Measurements from ENCODE around the gene TBC1D5. TPM values are rescaled to one million over a fixed set of nuclear protein-coding genes. Genes with fewer than 3 reads are reported as not detected.

The TBC1D5 gene
- total and polyA plus RNA-seq, 2 of the 4 experiments (the other 2 are of a cell fraction): 16.4 to 57.0 TPM

- intact Hi-C loops (cut with micrococcal nuclease): no loop called here
Measured at GRCh38 chr3:17775073-17775472, 32.6 kb upstream of the TBC1D5 start.

More at GRCh38 chr3:17775073-17775472, 32.6 kb upstream of the TBC1D5 start:
- H3K9me3 ChIP-seq (ENCODE audit: control insufficient read depth, insufficient read depth, low read length): no peaks in the 10 kb centered on the region
- ATAC-seq (ENCODE audit: low read depth) (no peak), DNase-seq (no peak)
- H3K27me3 ChIP-seq (ENCODE audit: control insufficient read depth, insufficient read depth, low read length): no peaks in the 10 kb centered on the region
- no peak overlapping the region for H4K5ac ChIP-seq (ENCODE audit: low read depth, low read length)
- no CpG with 5 or more reads among the region's 8 CpGs for WGBS, 2 experiments (ENCODE audit: extremely low coverage in 2 of 2, insufficient read length in 1 of 2)
- H2AFZ ChIP-seq (replicated peaks; ENCODE audit: low read length, poor library complexity): no peak overlapping the region
- no peak overlapping the region for H2BK20ac ChIP-seq (ENCODE audit: low read depth, low read length)
- H2BK5ac ChIP-seq (ENCODE audit: low read depth, low read length, poor library complexity, severe bottlenecking): no peak overlapping the region
- in situ Hi-C loops (cut with MboI; ENCODE audit: low sequenced_read_pairs): no loop called here
- H2AK9ac ChIP-seq (replicated peaks; ENCODE audit: low read depth, low read length, poor library complexity): no peak overlapping the region
- no peak overlapping the region for H3K27ac ChIP-seq (ENCODE audit: insufficient read depth, low read length)
- no peak overlapping the region for H3K18ac ChIP-seq (ENCODE audit: low read depth, low read length)
- H3K23ac ChIP-seq (ENCODE audit: low read depth, low read length): no peak overlapping the region
- no peak overlapping the region for H3K9ac ChIP-seq (ENCODE audit: low read depth, low read length)
- H4K20me1 ChIP-seq (ENCODE audit: insufficient read depth, low read length): no peaks in the 10 kb centered on the region
- H3K36me3 ChIP-seq (ENCODE audit: control insufficient read depth, insufficient read depth, low read length): no peaks in the 10 kb centered on the region
- no peak overlapping the region for H4K8ac ChIP-seq (ENCODE audit: low read depth in 2 of 2, low read length in 2 of 2)
- H3K79me1 ChIP-seq (ENCODE audit: low read depth in 1 of 2, low read length in 2 of 2): no peaks in the 10 kb centered on the region
- no peaks in the 10 kb centered on the region for H3K4me1 ChIP-seq (ENCODE audit: control insufficient read depth, insufficient read depth, low read length)
- H2BK120ac ChIP-seq (ENCODE audit: low read depth, low read length): no peak overlapping the region
- H3K4ac ChIP-seq (ENCODE audit: low read depth, low read length): no peak overlapping the region
- no peak overlapping the region for H4K91ac ChIP-seq (ENCODE audit: insufficient read depth, low read depth, low read length)
- no peak overlapping the region for H2BK15ac ChIP-seq (ENCODE audit: low read depth, low read length)
- no peak overlapping the region for H3K14ac ChIP-seq (replicated peaks; ENCODE audit: low read depth, low read length)
- CTCF ChIA-PET: no interaction called here
- no TSS peak for BruUV-seq (replicated peaks)
- no peak overlapping the region for H3K56ac ChIP-seq (ENCODE audit: extremely low read depth, insufficient read depth, low read length)
- TF ChIP-seq BHLHE40 (IDR thresholded peaks at IDR 0.05; ENCODE audit: low read depth, low read length) (no peak), POLR2A (IDR thresholded peaks at IDR 0.05; ENCODE audit: low read depth, low read length) (no peak), CHD1 (IDR thresholded peaks at IDR 0.05; ENCODE audit: low read depth, low read length) (no peak), NFE2L2 (IDR thresholded peaks at IDR 0.05; ENCODE audit: low read depth, low read length) (no peak), MAFK (IDR thresholded peaks at IDR 0.05; ENCODE audit: low read depth, low read length) (no peak), ELK1 (IDR thresholded peaks at IDR 0.05; ENCODE audit: borderline replicate concordance, low read depth, low read length) (no peak), CTCF (conservative IDR thresholded peaks at IDR 0.05; ENCODE audit: low read depth, low read length) (no peak), FOS (IDR thresholded peaks at IDR 0.05; ENCODE audit: low read depth, low read length) (no peak), CEBPB (IDR thresholded peaks at IDR 0.05; ENCODE audit: low read depth, low read length) (no peak), RAD21 (IDR thresholded peaks at IDR 0.05; ENCODE audit: low read length) (no peak), SMC3 (IDR thresholded peaks at IDR 0.05; ENCODE audit: low read depth, low read length) (no peak), RCOR1 (IDR thresholded peaks at IDR 0.05; ENCODE audit: insufficient replicate concordance, low read length) (no peak)
- TF ChIP-seq, protein P1, sequence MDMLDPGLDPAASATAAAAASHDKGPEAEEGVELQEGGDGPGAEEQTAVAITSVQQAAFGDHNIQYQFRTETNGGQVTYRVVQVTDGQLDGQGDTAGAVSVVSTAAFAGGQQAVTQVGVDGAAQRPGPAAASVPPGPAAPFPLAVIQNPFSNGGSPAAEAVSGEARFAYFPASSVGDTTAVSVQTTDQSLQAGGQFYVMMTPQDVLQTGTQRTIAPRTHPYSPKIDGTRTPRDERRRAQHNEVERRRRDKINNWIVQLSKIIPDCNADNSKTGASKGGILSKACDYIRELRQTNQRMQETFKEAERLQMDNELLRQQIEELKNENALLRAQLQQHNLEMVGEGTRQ (IDR thresholded peaks at IDR 0.05; ENCODE audit: low read depth, low read length): no peak
- H3K4me2 ChIP-seq (ENCODE audit: low read depth, low read length): no peak overlapping the region
- no peaks in the 10 kb centered on the region for H3K9me1 ChIP-seq (ENCODE audit: insufficient read depth, low read length)
- dilution Hi-C loops (cut with HindIII; ENCODE audit: low sequenced_read_pairs, unreplicated experiment): no loop called here
- H2AK5ac ChIP-seq (ENCODE audit: low read depth, low read length): no peak overlapping the region
- POLR2A ChIA-PET (ENCODE audit: unreplicated experiment): no interaction called here
- no peak overlapping the region for H3K4me3 ChIP-seq (ENCODE audit: insufficient read depth, low read depth, low read length)

Measured in IMR-90 (cell line).